Left ventricle myocardium inferior (tissue), 1 donor: ENCODE measurements around the gene GRPEL2. TPM values are rescaled to one million over a fixed set of nuclear protein-coding genes. Genes with fewer than 3 reads are reported as not detected.

Experiments used
- DNase-seq: peaks from one replicate; pipeline ENCODE4 v3.0.0-alpha.2; 2020
- H3K27ac ChIP-seq: fragments of 200-600 bp; replicated peaks from 2 replicates; pipeline ENCODE4 v1.8.0; 2021
- H3K27me3 ChIP-seq: fragments of 200-600 bp; 2 replicates; pipeline ENCODE4 v1.8.0; 2021; ENCODE audit warnings: low read depth
- H3K36me3 ChIP-seq: fragments of 200-600 bp; 2 replicates; pipeline ENCODE4 v1.8.0; 2021
- H3K4me1 ChIP-seq: fragments of 200-600 bp; 2 replicates; pipeline ENCODE4 v1.8.0; 2021
- H3K4me3 ChIP-seq: fragments of 200-600 bp; 2 replicates; pipeline ENCODE4 v1.8.0; 2021; ENCODE audit warnings: mild to moderate bottlenecking, moderate library complexity
- H3K9me3 ChIP-seq: fragments of 200-600 bp; replicated peaks from 2 replicates; pipeline ENCODE4 v1.8.0; 2021
- intact Hi-C: fragments of 100-400 bp; cut with micrococcal nuclease; formaldehyde crosslinking; loops from one replicate; pipeline ENCODE4 v1.11.0; 2022
- total RNA-seq: library from RNA; stranded (reverse); fragmentation: NEBNext Ultra II Directional; extraction: Animal tissue kit (Norgen Biotek cat#: 25700); gene quantifications from one replicate; pipeline ENCODE4 v1.2.1, GENCODE V29; 2021
- TF ChIP-seq, protein P1 (sequence below): fragments of 200-600 bp; IDR thresholded peaks from 2 replicates; pipeline ENCODE4 v1.8.0; 2021; ENCODE audit warnings: antibody characterized with exemption, mild to moderate bottlenecking, borderline replicate concordance
- donor health status: DM: no; HTN: yes; CAD: no; lungs with severe emphysema.

Gene GRPEL2
- total RNA-seq, 1 donor from 2014 or later: 7.6 TPM

DNA sequence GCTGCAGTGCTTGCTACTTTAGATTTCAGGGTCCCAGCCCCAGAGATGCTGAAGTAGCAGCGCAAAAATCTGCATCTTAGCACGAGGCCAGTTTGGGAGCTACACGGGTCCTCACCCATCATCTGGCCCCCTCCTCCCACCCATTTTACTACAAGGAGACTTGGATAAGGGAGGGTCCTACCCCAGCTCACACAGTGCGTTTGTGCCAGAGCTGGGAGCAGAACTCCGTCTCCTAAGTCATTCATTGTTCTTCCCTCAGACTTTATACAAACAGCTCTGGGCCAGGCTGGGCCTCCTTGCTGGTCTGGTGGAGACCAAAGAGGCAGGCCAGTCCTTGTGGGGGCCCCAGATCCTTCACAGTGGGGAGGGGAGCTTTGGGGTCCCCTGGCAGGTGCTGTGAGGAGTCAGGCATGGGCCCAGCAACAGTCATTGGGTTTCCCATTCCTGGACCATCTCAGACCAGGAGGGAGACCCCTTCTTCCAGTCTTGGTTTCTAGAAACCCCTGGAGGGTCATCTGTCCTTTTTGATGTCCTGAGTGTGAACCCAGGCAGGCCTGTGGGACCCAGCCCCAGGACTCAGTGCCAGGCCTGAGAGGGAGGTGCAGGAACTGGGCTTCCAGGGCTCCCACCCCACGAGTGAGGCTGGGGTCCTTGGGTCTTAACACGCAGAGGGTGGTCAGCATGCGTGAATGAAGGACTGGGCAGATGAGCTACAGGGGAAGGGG, 36.1 kb downstream of the GRPEL2 start:
- Histone ChIP-seq H3K36me3 (no peaks in the 10 kb centered on the region), H3K27me3 (no peaks in the 10 kb centered on the region), H3K27ac (peak overlapping the region; percentile 94), H3K4me1 (peaks cover 60% of the 10 kb centered on the region), H3K9me3 (no peaks in the 10 kb centered on the region), H3K4me3 (peak overlapping the region; percentile 20)
- no peak for DNase-seq
- intact Hi-C loops: loop anchor here (5.0 kb wide), 1 partner anchor 186 kb away; no protein-coding TSS in a partner anchor
- TF ChIP-seq, protein P1, sequence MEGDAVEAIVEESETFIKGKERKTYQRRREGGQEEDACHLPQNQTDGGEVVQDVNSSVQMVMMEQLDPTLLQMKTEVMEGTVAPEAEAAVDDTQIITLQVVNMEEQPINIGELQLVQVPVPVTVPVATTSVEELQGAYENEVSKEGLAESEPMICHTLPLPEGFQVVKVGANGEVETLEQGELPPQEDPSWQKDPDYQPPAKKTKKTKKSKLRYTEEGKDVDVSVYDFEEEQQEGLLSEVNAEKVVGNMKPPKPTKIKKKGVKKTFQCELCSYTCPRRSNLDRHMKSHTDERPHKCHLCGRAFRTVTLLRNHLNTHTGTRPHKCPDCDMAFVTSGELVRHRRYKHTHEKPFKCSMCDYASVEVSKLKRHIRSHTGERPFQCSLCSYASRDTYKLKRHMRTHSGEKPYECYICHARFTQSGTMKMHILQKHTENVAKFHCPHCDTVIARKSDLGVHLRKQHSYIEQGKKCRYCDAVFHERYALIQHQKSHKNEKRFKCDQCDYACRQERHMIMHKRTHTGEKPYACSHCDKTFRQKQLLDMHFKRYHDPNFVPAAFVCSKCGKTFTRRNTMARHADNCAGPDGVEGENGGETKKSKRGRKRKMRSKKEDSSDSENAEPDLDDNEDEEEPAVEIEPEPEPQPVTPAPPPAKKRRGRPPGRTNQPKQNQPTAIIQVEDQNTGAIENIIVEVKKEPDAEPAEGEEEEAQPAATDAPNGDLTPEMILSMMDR: no peak

DNA sequence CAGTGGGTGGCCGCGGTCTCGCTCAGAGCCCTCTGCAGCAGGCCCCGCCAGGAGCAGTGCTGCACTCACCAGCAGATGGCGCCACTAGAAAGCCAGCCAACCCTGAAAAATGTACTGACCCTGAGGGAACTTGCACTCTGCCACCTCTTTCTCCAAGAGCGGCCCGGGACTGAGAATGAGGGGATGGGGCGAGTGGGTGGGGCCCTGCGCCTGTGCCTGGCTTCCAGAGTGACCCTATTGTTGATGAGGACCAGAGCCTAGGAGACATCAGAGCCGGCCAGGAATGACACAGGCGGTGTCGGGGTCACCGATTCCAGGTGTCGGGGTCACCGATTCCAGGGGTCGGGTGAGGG, 36.7 kb downstream of the GRPEL2 start:
- Histone ChIP-seq H3K4me1 (peaks cover 65% of the 10 kb centered on the region), H3K27me3 (no peaks in the 10 kb centered on the region), H3K4me3 (peak overlapping the region; percentile 20), H3K36me3 (no peaks in the 10 kb centered on the region), H3K27ac (peak overlapping the region; percentile 94), H3K9me3 (no peaks in the 10 kb centered on the region)
- intact Hi-C loops: loop anchor here (2.0 to 5.0 kb wide), 2 partner anchors 49 to 185 kb away; no protein-coding TSS in a partner anchor
- peak; percentile 81 for DNase-seq
- TF ChIP-seq, protein P1: peak; percentile 99

DNA sequence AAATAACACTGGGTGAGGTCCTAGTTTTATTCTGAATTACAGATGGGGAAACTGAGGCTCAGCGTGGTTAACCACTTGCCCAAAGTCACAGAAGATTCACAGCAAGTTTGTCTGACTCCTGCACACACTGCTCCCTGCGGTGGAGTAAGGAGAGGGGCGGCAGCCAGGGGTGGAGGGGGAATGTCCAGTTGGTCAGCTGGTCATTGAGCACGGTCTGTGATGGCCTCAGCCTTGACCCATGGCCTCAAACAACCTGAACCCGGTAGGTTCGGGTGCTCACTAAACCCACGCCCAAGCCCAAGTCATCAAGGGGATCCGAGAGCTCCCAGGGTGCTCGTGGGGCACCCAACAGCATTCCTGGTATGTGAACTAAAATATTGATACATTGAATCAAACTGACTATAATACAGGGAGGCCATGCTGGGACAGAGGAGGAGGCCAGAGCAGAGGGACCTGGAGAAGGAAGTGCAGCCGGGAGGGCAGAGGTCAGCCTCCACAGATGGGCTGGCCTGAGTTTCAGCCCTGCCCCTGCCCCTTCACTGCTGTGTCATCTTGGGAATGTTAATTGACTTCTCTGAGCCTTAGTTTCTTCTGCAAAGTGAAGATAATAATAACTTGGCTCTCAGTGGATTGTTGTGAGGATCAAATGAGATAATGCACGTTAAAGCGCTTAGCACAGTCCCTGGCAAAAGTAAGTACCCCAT, 37.4 kb downstream of the GRPEL2 start:
- no peaks in the 10 kb centered on the region for H3K9me3 ChIP-seq
- no peaks in the 10 kb centered on the region for H3K36me3 ChIP-seq
- no peak for DNase-seq
- H3K27me3 ChIP-seq: no peaks in the 10 kb centered on the region
- peaks cover 73% of the 10 kb centered on the region for H3K4me1 ChIP-seq
- H3K27ac ChIP-seq: peak overlapping the region; percentile 94
- H3K4me3 ChIP-seq: peak overlapping the region; percentile 20
- TF ChIP-seq, protein P1: no peak
- intact Hi-C loops: loop anchor here (2.0 to 5.0 kb wide), 2 partner anchors 48 to 185 kb away; no protein-coding TSS in a partner anchor

DNA sequence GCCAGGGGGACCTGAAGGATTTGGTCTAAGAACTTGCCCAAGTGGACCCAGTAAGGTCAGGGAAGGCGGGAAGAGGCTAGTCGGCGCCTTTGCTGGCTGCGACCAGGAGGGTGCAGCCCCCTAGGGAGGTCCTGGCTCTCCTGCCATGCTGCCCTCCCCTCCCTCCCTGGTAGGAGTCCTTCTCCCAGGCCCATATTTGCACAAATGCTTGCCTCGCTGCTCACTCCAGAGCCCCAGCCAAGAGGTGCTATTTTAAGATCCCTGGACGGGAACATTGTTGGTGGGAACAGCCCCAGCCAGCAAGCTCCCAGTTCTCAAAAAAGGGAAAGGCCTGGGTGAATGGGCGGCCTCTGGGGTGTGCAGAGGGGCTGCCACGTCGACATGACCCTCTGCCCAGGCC, 38.1 kb downstream of the GRPEL2 start:
- Histone ChIP-seq H3K9me3 (peaks cover 1% of the 10 kb centered on the region), H3K27ac (peak overlapping the region; percentile 94), H3K36me3 (no peaks in the 10 kb centered on the region), H3K27me3 (no peaks in the 10 kb centered on the region), H3K4me1 (peaks cover 80% of the 10 kb centered on the region), H3K4me3 (peak overlapping the region; percentile 20)
- DNase-seq: peak; percentile 63
- TF ChIP-seq, protein P1: no peak
- intact Hi-C loops: loop anchor here (2.0 to 5.0 kb wide), 2 partner anchors 47 to 184 kb away; no protein-coding TSS in a partner anchor

DNA sequence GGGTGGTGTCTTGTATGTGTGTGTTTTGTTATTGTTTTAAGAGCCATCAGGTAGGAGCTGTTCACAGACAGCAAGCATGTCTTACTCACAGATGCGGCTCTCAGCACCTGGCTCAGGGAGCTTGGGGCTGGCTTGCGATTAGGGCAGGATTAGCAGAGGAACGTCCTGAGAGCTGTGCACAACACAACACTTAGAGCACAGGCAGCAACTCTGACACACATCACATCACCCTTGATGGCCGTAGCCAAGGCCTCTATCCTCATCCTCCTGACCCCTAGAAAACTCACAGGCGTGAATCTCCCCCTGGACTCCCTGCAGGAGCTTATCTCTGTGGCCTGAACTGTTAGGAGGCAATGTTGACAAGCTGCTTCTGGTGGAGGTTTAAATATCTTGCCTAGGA, 40.9 kb downstream of the GRPEL2 start:
- DNase-seq: no peak
- no peaks in the 10 kb centered on the region for H3K27me3 ChIP-seq
- peak overlapping the region; percentile 94 for H3K27ac ChIP-seq
- H3K36me3 ChIP-seq: no peaks in the 10 kb centered on the region
- H3K9me3 ChIP-seq: peaks cover 3% of the 10 kb centered on the region
- no peak overlapping the region for H3K4me3 ChIP-seq
- H3K4me1 ChIP-seq: peaks cover 96% of the 10 kb centered on the region
- intact Hi-C loops: loop anchor here (5.0 kb wide), 1 partner anchor 36 kb away; no protein-coding TSS in a partner anchor
- TF ChIP-seq, protein P1: no peak
